HG03342 (cell line): ENCODE measurements around the gene ZNF660.
"Not testable (repeated sequence)": the region's sequence is repeated elsewhere in the genome, so short reads cannot be mapped to it uniquely, and the experiment has no call there.

ENCODE experiments used
- ATAC-seq: cut with Tn5 transposase; IDR thresholded peaks from one replicate; pipeline ENCODE4 v1.9.1; 2021; ENCODE audit warnings: mild to moderate bottlenecking, moderate library complexity; ENCODE audit not compliant: unreplicated experiment

ZNF660 gene

DNA sequence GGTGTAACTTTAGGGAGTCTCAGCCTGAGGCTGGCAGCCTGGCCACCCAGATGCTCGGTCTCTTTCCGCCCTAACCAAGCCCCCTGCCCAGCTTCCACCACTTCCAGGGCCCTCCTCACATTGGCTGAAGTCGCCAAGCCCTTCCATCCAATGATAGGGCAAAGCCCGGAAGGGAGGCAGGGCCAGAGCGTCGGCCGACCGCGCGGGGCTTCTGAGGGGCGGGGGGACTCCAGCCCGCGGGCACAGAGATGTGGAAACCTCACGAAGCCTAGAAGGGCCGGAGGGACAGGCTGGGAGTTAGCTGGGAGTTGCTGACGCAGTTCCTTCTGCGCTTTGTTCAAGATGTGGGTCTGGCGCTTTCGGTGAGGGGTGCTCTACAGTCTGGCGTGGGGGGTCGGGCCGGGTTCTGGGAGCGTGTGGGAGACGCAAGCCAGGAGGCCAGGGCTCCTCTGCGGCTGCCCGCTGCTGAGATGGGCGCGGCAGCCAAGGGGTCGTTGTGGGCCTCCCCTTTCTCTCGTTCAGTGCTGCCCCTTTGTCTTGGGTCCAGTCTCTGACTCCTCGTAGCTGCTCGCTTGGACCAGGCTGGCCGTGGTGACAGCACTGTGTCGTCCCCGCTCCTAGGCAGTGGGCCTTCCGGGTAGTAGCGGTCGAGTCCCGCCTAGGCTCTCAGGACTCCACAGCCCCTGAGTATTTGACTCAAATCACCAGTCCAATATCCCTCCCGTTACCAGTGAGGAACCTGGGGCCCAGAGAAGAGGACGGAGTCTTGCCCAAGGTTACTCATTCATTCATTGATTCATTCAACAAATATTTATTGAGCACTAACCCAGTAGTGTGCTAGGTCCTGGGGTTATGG, at the start of gene ZNF660:
Gene ZNF660, plus strand, starts transcription at position 319 of the 856 bp plus-strand sequence. CDS start 9,230 bp downstream, outside the sequence.
- ATAC-seq = peak; percentile 66

DNA sequence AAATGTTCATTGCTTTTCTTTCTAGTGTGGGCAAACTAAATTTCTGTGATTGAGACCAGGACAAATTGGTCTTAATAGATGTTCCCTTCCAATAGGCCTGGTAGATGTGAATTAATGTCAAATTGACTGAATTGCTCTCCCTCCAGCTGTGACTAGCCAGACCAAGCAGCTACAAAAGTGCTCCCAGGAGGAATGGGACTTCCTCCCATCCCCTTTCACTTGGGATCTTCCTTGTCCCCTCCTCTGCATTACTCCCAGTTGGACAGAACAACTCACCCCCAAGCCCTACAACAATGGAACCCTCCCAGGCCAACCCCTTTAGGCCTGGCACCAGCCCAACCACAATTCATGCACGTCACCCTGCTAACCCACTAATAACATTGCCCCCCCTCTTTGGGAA, 49.4 kb upstream of the ZNF660 start:
- no peak for ATAC-seq

DNA sequence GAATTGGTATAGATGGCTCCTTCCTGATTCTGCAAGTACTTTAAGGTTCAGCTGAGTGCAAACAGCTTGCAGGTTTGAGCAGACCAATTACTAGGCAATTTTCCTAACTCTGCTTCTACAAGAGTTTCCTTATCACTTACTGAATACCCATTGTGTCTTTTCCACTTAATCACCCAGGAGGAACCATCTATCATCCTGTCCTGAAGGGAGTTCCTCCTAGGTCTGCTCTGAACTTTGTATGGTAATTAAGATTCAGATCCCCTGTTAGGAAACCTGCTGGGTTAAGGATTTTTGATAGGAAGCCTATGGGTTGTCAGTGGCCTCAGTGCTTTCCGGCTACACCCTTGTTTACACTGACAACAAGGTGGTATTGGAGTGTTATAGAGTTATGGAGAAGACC, 40.0 kb upstream of the ZNF660 start:
- not testable (repeated sequence) for ATAC-seq

DNA sequence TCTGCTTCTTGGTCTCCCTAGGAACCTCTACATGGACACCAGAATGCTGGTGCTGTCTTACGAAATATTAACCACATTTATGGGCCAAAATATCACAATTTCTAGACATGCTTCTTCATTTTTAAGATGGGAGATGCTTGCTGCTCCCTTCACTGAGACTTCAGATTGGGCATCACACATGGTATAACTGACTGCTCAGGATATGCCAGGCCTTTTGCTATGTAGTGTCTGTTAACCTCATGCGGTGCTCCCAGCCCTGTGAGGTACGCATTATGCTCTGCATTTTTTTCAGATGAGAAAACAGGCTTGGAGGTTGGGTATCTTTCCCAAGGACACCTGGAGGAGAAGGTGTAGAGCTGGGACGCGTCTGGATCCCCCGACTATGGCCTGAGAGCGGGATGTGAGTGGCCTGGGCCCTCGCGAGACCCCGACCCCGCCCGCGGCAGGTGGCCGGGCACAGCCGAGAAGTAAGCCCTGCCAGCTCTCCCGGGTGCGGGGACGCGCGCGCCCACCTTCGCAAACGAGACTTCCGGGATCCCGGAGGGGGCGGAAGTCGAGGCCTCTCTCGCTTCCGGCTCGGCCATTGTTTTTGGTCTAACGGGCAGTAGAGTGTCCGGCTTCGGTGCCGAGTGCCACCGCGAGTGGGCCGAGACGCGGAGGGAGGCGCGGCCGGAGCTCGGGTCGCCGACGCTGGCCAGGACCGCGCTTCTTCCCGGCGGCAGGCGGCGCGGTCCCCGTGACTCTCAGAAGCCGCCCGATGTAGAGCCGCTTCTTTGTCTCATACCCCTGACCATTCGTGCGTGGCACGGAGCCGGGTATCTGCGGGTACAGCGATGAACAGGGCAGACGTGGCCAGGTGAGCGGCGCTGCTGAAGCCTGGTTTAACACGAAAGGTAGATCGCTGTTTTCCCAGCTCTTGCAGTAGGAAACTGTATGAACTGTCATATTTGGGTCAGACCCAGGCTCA, 29.9 kb upstream of the ZNF660 start, which contains the start of gene ZKSCAN7:
Gene ZKSCAN7, plus strand, starts transcription at position 568 of the 967 bp plus-strand sequence. CDS start 1,855 bp downstream, outside the sequence.
- ATAC-seq = peak; percentile 70

DNA sequence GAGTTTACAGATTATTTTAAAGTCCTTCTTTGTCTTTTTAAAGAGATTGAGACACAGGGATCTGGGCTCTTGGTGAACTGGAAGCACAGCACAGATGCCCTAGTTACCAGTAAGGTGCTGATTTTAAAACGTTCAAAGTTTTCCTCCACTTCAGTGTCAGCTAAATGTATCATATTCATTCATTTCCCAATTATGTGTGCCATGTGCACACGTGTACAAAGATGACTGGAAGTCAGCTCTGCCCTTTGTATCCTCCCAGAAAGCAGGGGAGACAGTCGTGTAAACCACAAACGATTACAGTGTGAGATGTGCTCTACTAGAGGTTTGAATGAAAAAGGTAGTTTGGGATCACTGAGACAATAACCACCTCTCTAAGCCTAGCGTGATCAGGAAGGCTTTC, 29.0 kb upstream of the ZNF660 start:
- peak; percentile 18 for ATAC-seq

DNA sequence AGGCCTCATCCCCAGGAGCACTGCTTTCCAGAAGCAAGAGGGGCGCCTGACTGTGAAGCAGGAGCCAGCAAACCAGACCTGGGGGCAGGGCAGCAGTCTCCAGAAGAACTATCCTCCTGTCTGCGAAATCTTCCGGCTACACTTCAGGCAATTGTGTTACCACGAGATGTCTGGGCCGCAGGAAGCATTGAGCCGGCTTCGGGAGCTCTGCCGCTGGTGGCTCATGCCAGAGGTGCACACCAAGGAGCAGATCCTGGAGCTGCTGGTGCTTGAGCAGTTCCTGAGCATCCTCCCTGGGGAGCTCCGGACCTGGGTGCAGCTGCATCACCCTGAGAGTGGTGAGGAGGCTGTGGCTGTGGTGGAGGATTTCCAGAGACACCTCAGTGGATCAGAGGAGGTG, 27.7 kb upstream of the ZNF660 start:
- no peak for ATAC-seq

DNA sequence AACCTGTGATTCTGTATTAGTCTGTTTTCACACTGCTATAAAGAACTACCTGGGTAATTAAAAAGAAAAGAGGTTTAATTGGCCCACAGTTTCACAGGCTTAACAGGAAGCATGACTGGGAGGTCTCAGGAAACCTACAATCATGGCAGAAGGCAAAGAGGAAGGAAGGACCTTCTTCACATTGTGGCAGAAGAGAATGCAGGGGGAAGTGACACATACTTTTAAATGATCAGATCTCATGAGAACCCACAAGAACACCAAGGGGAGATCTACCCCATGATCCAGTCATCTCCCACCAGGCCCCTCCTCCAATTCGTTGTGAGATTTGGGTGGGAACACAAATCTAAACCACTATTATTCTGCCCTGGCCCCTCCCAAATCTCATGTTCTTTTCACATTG, 23.7 kb upstream of the ZNF660 start:
- ATAC-seq = no peak

DNA sequence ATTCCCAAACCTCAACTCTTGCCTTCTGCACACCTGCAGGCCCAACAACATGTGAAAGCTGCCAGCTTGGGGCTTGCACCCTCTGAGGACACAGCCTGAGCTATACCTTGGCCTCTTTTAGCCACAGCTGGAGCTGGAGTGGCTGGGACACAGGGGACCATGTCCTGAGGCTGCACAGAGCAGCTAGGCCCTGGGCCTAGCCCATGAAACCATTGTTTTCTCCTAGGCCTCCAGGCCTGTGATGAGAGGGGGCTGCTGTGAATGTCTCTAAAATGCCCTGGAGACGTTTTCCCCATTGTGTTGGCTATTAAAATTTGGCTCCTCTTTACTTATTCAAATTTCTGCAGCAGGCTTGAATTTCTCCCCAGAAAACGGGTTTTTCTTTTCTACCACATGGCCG, 22.6 kb upstream of the ZNF660 start:
- no peak for ATAC-seq

DNA sequence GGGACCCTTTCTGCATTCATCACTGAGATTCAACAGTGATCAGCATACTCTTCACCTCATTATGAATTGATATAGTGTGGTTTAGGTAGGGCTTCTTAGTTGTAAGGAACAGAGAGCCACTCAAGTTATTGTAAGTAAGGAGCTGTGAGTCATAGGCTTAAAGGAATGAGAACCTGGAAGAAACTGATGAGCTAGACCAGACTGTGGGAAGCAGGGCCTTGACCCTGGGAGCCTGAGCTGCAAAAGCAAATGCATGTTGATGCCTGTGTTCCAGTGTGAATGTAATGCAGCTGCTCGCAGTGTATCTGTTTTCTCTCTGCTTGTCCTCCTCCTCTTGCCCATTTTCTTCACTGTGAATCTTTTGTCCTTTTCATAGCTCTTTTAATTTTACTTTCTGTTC, 16.2 kb upstream of the ZNF660 start:
- no peak for ATAC-seq

DNA sequence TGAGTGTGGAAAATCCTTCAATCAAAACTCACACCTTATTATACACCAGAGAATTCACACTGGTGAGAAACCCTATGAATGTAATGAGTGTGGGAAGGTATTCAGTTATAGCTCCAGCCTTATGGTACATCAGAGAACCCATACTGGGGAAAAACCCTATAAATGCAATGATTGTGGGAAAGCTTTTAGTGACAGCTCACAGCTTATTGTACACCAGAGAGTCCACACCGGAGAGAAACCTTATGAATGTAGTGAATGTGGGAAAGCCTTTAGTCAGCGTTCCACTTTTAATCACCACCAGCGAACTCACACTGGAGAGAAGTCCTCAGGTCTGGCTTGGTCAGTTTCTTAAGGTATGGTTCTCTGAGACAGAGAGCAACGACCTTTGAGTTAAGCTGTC, 13.7 kb upstream of the ZNF660 start:
- ATAC-seq = no peak

DNA sequence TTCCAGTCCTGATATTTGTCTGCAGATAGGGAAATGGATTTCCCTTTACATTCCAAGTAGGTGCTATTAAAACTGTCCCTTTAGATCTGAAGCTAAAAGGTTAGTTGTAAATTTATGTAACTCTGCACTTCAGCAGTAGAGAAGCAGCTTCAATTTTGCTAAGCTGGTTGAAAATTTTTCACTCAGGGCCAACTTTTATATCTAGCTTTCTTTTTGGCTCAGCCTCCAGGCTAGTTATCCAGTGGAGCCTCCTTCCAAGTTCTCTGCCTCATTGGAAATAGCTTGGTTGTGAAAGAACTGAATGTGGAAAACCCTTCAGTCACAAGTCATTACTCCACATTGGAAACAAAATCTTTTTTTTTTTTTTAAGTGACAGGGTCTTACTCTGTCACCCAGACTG, 8.2 kb upstream of the ZNF660 start:
- no peak for ATAC-seq

DNA sequence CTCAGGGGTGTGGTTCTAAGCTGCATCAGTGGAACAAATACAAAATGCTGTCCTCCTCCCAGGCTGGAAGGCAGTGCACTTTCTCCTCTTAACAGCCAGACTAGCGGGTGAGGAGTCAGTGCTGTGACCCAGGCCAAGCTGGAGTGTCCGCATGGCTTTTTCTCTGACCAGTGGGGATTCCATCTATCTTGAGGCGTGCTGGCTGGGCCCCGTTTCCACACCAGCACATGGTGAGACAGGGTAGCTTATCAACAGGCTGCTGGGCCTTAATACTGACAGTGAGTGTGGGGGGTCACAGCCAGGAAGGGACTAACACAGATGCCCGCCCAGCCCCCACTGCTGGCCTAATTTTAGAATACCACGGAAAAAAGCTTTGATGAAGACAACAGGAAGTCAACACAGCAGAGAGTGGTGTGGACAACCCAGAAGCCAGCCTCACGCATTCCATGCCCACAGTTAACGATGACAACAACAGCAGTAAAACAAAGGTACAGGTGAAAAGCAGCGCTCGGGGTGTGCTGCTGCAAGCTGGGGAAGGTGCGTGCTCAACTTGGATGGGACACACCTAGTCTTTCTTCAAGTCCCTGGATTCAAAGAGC, 7.3 kb upstream of the ZNF660 start:
- ATAC-seq = not testable (repeated sequence)

DNA sequence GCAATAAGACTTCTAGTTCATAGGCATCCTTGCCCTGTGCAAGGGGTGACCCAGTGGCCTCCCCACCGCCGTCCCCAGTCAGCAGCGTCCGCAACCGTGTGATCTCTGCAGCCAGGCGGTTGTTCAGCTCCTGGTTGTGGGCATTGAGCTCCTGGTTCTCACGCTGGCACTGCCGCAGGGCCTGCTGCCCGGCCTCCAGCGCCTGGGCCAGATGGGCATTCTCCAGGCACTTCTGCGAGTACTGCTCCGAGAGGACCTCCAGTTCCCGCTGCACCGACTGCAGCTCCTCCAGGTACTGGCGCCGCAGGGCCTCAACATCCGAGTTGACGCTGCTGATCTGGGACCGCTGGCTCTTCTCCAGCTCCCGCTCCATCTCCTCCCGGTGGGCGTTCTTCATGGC, 6.4 kb upstream of the ZNF660 start:
- not testable (repeated sequence) for ATAC-seq

DNA sequence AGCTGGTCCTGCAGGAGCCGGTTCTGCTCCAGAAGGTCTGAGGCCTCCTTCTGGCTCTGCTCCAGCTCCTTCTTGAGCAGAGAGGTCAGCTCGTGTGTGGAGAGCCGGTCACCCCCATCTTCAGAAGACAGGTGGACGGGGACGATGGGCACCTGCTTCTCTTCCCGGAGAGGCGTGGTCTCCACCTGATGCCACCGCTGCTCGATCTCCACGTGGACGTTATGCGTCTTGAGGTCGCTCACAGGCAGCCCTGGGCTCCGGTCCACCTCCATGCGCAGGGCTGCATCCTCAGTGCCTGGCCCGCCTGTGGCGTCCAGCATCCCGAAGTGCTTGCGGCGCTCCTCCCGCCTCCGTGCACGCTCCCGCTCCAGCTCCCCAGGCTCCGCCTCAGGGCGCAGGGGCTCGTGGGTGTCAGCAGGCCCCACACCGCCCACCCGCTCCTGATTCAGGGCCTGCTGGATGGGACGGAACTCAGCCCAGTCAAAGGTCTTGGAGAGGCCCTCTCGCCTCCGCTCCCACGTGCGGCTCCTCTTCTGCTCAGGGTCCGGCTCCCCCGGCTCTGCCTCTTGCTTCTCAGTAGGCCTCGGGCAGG, 5.7 kb upstream of the ZNF660 start:
- ATAC-seq = not testable (repeated sequence)

DNA sequence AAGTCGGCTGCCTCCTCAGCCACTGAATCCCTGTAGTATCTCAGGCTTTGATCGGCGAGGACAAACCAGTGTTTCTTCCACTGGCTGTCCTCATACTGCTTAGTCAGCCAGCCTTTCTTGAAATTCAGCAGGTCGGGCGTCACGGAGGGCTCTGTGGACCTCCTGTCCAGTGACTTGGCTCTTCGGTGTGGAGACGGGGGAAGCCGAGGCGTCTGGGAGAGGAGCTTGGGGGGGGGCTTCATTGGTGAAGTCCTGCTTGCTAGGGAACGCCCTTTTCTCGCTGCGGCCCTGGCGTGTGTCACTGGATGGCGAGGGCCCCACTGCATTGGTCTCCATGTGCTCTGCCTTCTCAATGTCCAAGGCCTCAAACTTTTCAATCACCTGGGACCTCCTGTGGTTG, 5.0 kb upstream of the ZNF660 start:
- ATAC-seq = not testable (repeated sequence)

DNA sequence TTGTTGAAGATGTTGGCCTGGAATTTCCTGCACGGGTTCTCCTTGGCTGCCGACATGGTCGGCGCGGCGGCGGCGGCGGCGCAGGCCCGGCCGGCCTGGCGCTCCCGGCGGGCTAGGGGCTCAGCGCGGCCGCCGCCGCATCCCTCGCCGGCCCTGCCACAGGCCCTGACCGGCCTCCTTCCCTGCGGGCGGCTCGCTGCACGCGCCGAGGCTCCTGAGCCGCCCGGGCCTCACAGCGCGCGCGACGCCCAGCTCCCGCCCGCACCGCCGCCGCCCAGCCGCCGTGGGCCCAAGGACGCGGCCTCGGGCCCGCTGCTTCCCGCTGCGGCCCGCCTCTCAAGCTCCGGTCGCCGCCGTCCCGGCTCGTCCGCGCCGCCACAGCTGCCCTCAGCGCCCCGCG, 3.8 kb upstream of the ZNF660 start:
- ATAC-seq = not testable (repeated sequence)

DNA sequence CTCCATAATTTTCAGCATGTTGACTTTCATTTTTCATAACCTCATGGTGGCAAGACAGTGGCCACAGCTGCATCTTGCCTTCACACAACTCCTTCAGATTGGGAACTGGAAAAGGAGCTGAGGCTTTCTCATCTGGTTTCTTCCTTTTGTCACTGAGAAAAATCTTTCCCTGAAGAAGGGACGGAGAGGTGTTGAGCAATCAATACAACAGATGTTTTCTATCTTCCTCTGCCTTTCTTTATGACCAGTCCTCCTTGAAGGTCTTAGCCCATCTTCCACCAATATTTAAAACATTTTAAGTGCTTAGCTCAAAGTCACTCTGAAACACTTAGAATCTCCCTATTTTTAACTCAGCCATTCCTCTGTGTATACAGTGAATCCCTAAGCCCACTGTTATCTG, 11.9 kb downstream of the ZNF660 start:
- ATAC-seq = no peak

DNA sequence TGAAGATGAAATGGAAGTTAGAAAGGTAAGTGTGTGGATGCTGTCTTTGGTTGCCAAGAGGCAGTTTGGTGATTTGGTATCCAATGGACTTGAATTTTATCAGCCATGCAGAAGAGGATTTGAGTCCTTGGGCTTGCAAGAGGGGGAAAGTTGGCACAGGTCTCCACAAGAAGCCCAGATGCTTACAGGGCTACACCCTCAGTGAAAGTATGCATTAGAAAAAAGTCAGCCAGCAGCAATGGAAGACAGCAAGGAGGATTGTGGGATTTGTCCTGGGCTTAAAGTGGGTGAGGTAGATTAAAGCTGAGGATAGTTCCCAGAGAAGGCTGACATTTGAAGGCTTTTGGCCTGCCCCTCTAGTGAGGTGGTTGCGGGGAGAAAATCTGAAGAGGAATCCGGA, 17.0 kb downstream of the ZNF660 start:
- ATAC-seq = no peak

DNA sequence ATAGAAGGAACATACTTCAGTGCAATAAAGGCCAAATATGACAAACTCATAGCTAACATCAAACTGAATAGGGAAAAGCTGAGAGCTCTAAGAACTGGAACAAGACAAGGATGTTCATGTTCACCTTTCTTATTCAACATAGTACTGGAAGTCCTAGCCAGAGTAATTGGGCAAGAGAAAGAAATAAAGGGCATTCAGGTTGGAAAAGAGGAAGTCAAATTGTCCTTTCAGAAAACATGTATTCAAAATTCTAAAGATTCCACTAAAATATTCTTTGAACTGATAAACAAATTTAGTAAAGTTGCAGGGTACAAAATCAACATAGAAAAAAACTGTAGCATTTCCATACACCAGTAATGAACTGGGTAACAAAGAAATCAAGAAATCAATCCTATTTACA, 27.9 kb downstream of the ZNF660 start:
- no peak for ATAC-seq

DNA sequence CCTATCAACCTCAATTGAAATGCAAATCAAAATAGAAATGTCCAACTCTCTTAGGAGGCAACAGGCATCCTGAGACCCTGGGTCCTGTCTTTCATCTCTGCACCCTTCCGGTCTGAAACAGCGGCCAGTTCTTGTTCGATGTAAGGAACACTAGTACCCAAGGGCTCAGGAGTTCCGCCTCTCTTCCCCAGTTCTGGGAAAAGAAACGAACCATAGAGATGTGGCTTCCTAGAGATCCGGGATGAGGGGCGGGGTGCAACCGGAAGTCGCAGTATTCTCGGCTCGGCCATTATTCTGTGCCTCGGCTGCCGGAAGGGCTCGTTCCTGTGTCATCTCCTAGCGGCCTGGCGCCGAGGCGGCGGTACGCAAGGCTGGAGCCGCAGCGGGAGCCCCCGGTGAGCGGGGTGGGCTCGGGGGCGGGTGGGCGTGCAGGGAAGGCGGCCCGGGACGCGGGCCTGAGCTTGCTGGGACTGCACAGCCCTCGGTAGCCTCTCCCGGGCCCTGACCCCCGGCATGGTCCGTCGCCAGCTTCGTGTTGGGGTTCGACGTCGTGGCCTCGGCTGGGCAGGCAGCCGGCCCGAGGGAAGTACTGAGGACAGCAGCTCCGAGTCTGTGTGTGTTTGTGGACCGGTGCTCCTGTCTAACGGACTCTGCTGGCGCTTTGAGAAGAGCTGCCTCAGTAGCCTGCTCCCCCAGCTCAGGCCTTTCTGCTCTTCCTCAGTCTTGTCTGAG, 40.2 kb downstream of the ZNF660 start, which contains the start of gene ZNF197:
Gene ZNF197, plus strand, starts transcription at position 288 of the 732 bp plus-strand sequence. CDS start 4,119 bp downstream, outside the sequence.
- peak; percentile 91 for ATAC-seq
